ENCODE results near the gene IPO5. TPM values are rescaled to one million over a fixed set of nuclear protein-coding genes. Genes with fewer than 3 reads are reported as not detected.

The IPO5 gene
- total and polyA plus RNA-seq, 7 experiments from 2014 or later = 32.2 to 115 (median 75.9) TPM

- Histone ChIP-seq H3K4me1 (ENCODE audit: control insufficient read depth in 2 of 2, insufficient read depth in 2 of 2, low read length in 2 of 2) (no peaks in the 10 kb centered on the region), H3K27ac (ENCODE audit: low read depth, low read length) (no peak overlapping the region), H3K4me3 (ENCODE audit: low read length) (no peak overlapping the region), H3K36me3 (ENCODE audit: control insufficient read depth in 2 of 3, insufficient read depth in 3 of 3, low read length in 3 of 3) (no peaks in the 10 kb centered on the region), H3K9me3 (ENCODE audit: control insufficient read depth in 2 of 3, low read length in 3 of 3) (no peaks in the 10 kb centered on the region), H3K27me3 (ENCODE audit: control insufficient read depth in 2 of 2, insufficient read depth in 2 of 2, low read length in 2 of 2) (no peaks in the 10 kb centered on the region)
- Mint-ChIP-seq H3K4me1 (no peaks in the 10 kb centered on the region), H3K36me3 (peaks cover 0 to 3% (median 0%) of the 10 kb centered on the region in 5 donors), H3K27ac (no peak overlapping the region), H3K9me3 (peaks cover 0 to 10% (median 4%) of the 10 kb centered on the region in 11 donors), H3K4me3 (no peak overlapping the region), H3K27me3 (peaks cover 2 to 34% (median 15%) of the 10 kb centered on the region in 5 donors)
- ATAC-seq = peak; percentile 22
- intact Hi-C loops (cut with micrococcal nuclease) = no loop called here
- no peak for DNase-seq
- CTCF ChIA-PET = no interaction called here
- POLR2A ChIA-PET = no interaction called here
Measured at GRCh38 chr13:98056839-98057410, 103.5 kb downstream of the IPO5 start.

- Mint-ChIP-seq H3K27me3 (peaks cover 0 to 28% (median 15%) of the 10 kb centered on the region in 5 donors), H3K36me3 (no peaks in the 10 kb centered on the region), H3K4me3 (no peak overlapping the region), H3K4me1 (no peaks in the 10 kb centered on the region), H3K27ac (no peak overlapping the region), H3K9me3 (peaks cover 0 to 2% (median 0%) of the 10 kb centered on the region in 11 donors)
- Histone ChIP-seq H3K4me1 (ENCODE audit: control insufficient read depth in 2 of 2, insufficient read depth in 2 of 2, low read length in 2 of 2) (no peaks in the 10 kb centered on the region), H3K27ac (ENCODE audit: low read depth, low read length) (no peak overlapping the region), H3K36me3 (ENCODE audit: control insufficient read depth in 2 of 3, insufficient read depth in 3 of 3, low read length in 3 of 3) (no peaks in the 10 kb centered on the region), H3K27me3 (ENCODE audit: control insufficient read depth in 2 of 2, insufficient read depth in 2 of 2, low read length in 2 of 2) (no peaks in the 10 kb centered on the region), H3K4me3 (ENCODE audit: low read length) (no peak overlapping the region), H3K9me3 (ENCODE audit: control insufficient read depth in 2 of 3, low read length in 3 of 3) (no peaks in the 10 kb centered on the region)
- ATAC-seq = no peak
- intact Hi-C loops (cut with micrococcal nuclease) = no loop called here
- ChIA-PET POLR2A (no interaction called here), CTCF (no interaction called here)
- DNase-seq = no peak
Measured at GRCh38 chr13:98059276-98059675, 105.8 kb downstream of the IPO5 start.

GRCh38 chr13:98060282-98060681 is 106.8 kb downstream of the IPO5 start:
- Mint-ChIP-seq H3K36me3 (no peaks in the 10 kb centered on the region), H3K4me1 (no peaks in the 10 kb centered on the region), H3K4me3 (no peak overlapping the region), H3K27ac (no peak overlapping the region), H3K9me3 (peaks cover 0 to 2% (median 0%) of the 10 kb centered on the region in 11 donors), H3K27me3 (peaks cover 0 to 21% (median 14%) of the 10 kb centered on the region in 5 donors)
- no peak overlapping the region for H3K27ac ChIP-seq (ENCODE audit: low read depth, low read length)
- no peaks in the 10 kb centered on the region for H3K4me1 ChIP-seq (ENCODE audit: control insufficient read depth in 2 of 2, insufficient read depth in 2 of 2, low read length in 2 of 2)
- no peak overlapping the region for H3K4me3 ChIP-seq (ENCODE audit: low read length)
- ChIA-PET CTCF (no interaction called here), POLR2A (no interaction called here)
- ATAC-seq (no peak), DNase-seq (no peak)
- no peaks in the 10 kb centered on the region for H3K27me3 ChIP-seq (ENCODE audit: control insufficient read depth in 2 of 2, insufficient read depth in 2 of 2, low read length in 2 of 2)
- H3K36me3 ChIP-seq (ENCODE audit: control insufficient read depth in 2 of 3, insufficient read depth in 3 of 3, low read length in 3 of 3) = no peaks in the 10 kb centered on the region
- H3K9me3 ChIP-seq (ENCODE audit: control insufficient read depth in 2 of 3, low read length in 3 of 3) = no peaks in the 10 kb centered on the region
- intact Hi-C loops (cut with micrococcal nuclease) = no loop called here

- no peaks in the 10 kb centered on the region for H3K27me3 ChIP-seq (ENCODE audit: control insufficient read depth in 2 of 2, insufficient read depth in 2 of 2, low read length in 2 of 2)
- H3K36me3 ChIP-seq (ENCODE audit: control insufficient read depth in 2 of 3, insufficient read depth in 3 of 3, low read length in 3 of 3) = no peaks in the 10 kb centered on the region
- no peaks in the 10 kb centered on the region for H3K36me3 Mint-ChIP-seq
- no peaks in the 10 kb centered on the region for H3K9me3 ChIP-seq (ENCODE audit: control insufficient read depth in 2 of 3, low read length in 3 of 3)
- CTCF ChIA-PET = no interaction called here
- DNase-seq = no peak
- POLR2A ChIA-PET = no interaction called here
- no peaks in the 10 kb centered on the region for H3K4me1 ChIP-seq (ENCODE audit: control insufficient read depth in 2 of 2, insufficient read depth in 2 of 2, low read length in 2 of 2)
- peaks cover 0 to 2% (median 0%) of the 10 kb centered on the region in 11 donors for H3K9me3 Mint-ChIP-seq
- H3K27ac Mint-ChIP-seq = no peak overlapping the region
- no peak overlapping the region for H3K4me3 ChIP-seq (ENCODE audit: low read length)
- ATAC-seq = no peak
- intact Hi-C loops (cut with micrococcal nuclease) = no loop called here
- H3K27me3 Mint-ChIP-seq = peaks cover 0 to 20% (median 0%) of the 10 kb centered on the region in 5 donors
- no peak overlapping the region for H3K27ac ChIP-seq (ENCODE audit: low read depth, low read length)
- no peak overlapping the region for H3K4me3 Mint-ChIP-seq
- H3K4me1 Mint-ChIP-seq = no peaks in the 10 kb centered on the region
Measured at GRCh38 chr13:98065468-98065867, 112.0 kb downstream of the IPO5 start.

- Histone ChIP-seq H3K4me1 (ENCODE audit: control insufficient read depth in 2 of 2, insufficient read depth in 2 of 2, low read length in 2 of 2) (no peaks in the 10 kb centered on the region), H3K4me3 (ENCODE audit: low read length) (no peak overlapping the region), H3K27ac (ENCODE audit: low read depth, low read length) (no peak overlapping the region), H3K36me3 (ENCODE audit: control insufficient read depth in 2 of 3, insufficient read depth in 3 of 3, low read length in 3 of 3) (no peaks in the 10 kb centered on the region), H3K9me3 (ENCODE audit: control insufficient read depth in 2 of 3, low read length in 3 of 3) (no peaks in the 10 kb centered on the region), H3K27me3 (ENCODE audit: control insufficient read depth in 2 of 2, insufficient read depth in 2 of 2, low read length in 2 of 2) (no peaks in the 10 kb centered on the region)
- DNase-seq (no peak), ATAC-seq (no peak)
- intact Hi-C loops (cut with micrococcal nuclease) = no loop called here
- Mint-ChIP-seq H3K27me3 (peaks cover 0 to 27% (median 0%) of the 10 kb centered on the region in 5 donors), H3K9me3 (peaks cover 0 to 2% (median 0%) of the 10 kb centered on the region in 11 donors), H3K4me1 (no peaks in the 10 kb centered on the region), H3K4me3 (no peak overlapping the region), H3K27ac (no peak overlapping the region), H3K36me3 (no peaks in the 10 kb centered on the region)
- ChIA-PET POLR2A (no interaction called here), CTCF (no interaction called here)
Measured at GRCh38 chr13:98066636-98067035, 113.2 kb downstream of the IPO5 start.

GRCh38 chr13:98068521-98068920 is 115.0 kb downstream of the IPO5 start:
- Mint-ChIP-seq H3K27me3 (peaks cover 0 to 30% (median 5%) of the 10 kb centered on the region in 5 donors), H3K27ac (no peak overlapping the region), H3K36me3 (no peaks in the 10 kb centered on the region), H3K4me3 (no peak overlapping the region), H3K9me3 (peaks cover 0 to 2% (median 0%) of the 10 kb centered on the region in 11 donors), H3K4me1 (no peaks in the 10 kb centered on the region)
- CTCF ChIA-PET = no interaction called here
- POLR2A ChIA-PET = no interaction called here
- H3K27me3 ChIP-seq (ENCODE audit: control insufficient read depth in 2 of 2, insufficient read depth in 2 of 2, low read length in 2 of 2) = no peaks in the 10 kb centered on the region
- H3K4me3 ChIP-seq (ENCODE audit: low read length) = no peak overlapping the region
- ATAC-seq (no peak), DNase-seq (no peak)
- H3K36me3 ChIP-seq (ENCODE audit: control insufficient read depth in 2 of 3, insufficient read depth in 3 of 3, low read length in 3 of 3) = no peaks in the 10 kb centered on the region
- no peaks in the 10 kb centered on the region for H3K9me3 ChIP-seq (ENCODE audit: control insufficient read depth in 2 of 3, low read length in 3 of 3)
- H3K4me1 ChIP-seq (ENCODE audit: control insufficient read depth in 2 of 2, insufficient read depth in 2 of 2, low read length in 2 of 2) = no peaks in the 10 kb centered on the region
- intact Hi-C loops (cut with micrococcal nuclease) = no loop called here
- H3K27ac ChIP-seq (ENCODE audit: low read depth, low read length) = no peak overlapping the region

- no peak overlapping the region for H3K27ac Mint-ChIP-seq
- H3K27ac ChIP-seq (ENCODE audit: low read depth, low read length) = no peak overlapping the region
- H3K4me3 Mint-ChIP-seq = no peak overlapping the region
- no peak overlapping the region for H3K4me3 ChIP-seq (ENCODE audit: low read length)
- no peaks in the 10 kb centered on the region for H3K9me3 Mint-ChIP-seq
- no peaks in the 10 kb centered on the region for H3K36me3 Mint-ChIP-seq
- ChIA-PET POLR2A (no interaction called here), CTCF (no interaction called here)
- DNase-seq (no peak), ATAC-seq (no peak)
- H3K27me3 ChIP-seq (ENCODE audit: control insufficient read depth in 2 of 2, insufficient read depth in 2 of 2, low read length in 2 of 2) = no peaks in the 10 kb centered on the region
- intact Hi-C loops (cut with micrococcal nuclease) = no loop called here
- H3K4me1 Mint-ChIP-seq = no peaks in the 10 kb centered on the region
- no peaks in the 10 kb centered on the region for H3K9me3 ChIP-seq (ENCODE audit: control insufficient read depth in 2 of 3, low read length in 3 of 3)
- no peaks in the 10 kb centered on the region for H3K4me1 ChIP-seq (ENCODE audit: control insufficient read depth in 2 of 2, insufficient read depth in 2 of 2, low read length in 2 of 2)
- no peaks in the 10 kb centered on the region for H3K36me3 ChIP-seq (ENCODE audit: control insufficient read depth in 2 of 3, insufficient read depth in 3 of 3, low read length in 3 of 3)
- peaks cover 0 to 30% (median 9%) of the 10 kb centered on the region in 5 donors for H3K27me3 Mint-ChIP-seq
Measured at GRCh38 chr13:98069985-98070384, 116.5 kb downstream of the IPO5 start.
